GM18526 (cell line): Measurements from ENCODE around the gene CCNY.

Experiments used
- POLR2A ChIP-seq: IDR thresholded peaks from 3 replicates; pipeline ENCODE4 v1.6.1; 2011; ENCODE audit not compliant: insufficient read length; ENCODE audit errors: extremely low read depth

CCNY gene

DNA sequence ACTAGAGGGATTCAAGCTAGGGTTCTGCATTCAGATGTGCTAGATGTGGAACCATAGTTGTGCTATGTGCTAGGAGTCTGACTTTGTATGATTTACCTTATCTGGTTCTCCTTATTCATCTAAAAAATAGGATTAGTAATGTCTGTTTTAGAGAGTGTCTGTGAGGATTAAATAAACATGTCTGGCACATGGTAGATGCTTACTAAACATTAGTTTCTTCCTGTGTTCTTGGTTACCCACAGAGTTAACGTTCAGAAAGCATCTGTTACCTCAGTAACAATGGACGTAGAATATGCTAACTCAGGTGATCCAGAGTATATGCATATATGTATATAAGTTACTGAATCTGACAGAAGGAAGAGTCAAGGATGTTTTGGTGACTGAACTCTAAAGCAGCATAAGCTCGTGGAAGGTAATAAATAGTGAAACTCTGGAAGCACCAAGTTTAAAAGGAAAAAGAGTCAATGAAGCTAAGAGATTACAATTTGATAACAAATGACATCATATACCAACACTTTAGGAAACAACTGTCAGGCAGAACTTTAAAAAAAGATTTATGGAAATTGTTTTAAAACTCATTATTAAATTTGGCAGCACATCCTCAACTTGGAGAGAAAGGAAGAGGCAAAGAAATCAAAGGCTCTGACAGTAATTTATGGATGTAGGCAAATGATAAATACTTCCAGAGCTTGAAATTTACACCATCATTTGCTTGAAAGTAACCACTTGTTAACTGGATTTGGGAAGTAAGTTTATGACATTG lies 127.0 kb downstream of the CCNY start:
- TF ChIP-seq POLR2A = no peak

DNA sequence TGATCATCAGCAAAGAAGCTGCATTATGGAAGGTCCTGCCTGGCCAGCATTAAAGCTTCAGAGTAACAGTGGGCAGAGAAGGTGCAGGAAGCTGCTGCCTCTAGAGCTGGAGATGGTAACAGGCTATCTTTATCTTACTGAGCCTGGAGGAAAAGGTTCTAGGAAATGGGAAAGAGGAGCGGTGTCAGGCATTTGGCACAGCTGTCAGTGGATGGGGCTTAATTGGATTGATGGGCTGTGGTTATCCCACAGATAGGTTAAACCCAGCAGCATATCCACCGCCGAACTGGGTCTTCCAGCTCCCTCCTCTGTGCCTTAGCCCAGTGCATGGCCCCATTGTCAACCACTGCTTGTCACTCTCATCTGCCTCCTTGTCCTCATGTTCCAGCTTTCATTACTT lies 127.6 kb downstream of the CCNY start:
- TF ChIP-seq POLR2A = no peak

DNA sequence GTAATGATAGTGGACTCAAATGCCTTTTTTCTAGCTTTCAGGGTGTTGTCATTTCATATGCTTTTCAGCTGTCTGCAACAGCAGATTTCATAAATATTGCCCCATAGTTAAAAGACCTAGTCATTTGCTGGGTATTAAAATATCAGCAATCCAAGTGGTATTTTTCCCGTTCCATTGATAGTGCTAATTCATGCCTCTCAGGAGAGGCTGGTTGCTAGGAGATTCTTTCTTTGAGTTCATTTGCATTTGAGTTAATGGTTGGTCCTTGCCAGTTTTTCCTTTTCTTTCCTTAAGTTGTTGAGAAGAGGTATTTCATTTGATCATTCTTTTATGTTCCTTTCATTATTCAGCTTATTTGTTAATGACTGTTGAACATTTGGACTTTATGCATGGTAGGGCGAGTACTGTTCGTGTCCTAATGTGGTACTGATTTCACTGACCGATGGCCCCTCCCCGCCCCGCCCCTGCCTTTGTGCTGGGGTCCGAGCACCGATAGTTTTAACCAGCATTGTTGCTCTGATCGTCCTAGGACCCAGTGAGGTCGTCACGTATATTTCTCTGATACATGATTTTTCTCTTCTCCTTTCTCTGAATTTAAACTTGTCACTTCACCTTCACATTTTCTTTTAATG lies 128.6 kb downstream of the CCNY start:
- TF ChIP-seq POLR2A = no peak

DNA sequence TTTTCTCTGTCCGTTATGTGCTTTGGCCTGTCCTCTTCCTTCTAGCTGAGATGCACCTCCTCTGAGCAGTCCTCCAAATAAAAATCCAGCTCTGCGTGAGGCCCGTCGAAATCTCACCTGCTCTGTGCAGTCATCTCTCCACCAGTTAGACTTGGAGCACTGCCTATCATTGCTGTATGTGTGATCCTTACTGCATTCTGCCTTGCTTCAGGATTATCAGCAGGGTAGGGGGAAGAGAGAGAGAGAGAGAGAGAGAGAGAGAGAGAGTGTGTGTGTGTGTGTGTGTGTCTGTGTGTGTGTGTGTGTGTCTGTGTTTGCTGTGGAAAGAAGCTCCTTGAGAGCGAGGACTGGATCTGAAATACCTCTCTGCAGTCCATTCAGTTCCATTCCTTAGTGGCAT lies 129.4 kb downstream of the CCNY start:
- TF ChIP-seq POLR2A = no peak

DNA sequence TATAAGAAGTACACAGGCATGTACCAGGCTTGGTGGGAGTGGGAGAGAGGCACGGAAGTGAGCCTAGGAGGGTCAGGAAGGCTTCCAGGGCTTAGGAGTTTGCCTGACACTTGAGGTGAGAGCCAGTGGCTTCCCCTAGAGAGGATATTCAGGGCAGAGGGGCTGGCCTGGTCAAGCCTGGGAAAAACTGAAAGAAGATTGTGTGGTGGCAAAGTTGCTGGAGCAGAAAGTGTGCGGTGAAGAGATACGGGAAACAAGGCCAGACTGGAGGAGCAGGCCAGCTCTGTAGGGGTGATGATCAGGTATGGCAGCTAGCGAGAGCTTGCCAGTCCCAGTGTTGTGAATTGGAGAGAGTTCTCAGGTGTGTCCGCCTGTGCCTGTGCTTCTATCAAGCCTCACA lies 129.9 kb downstream of the CCNY start:
- no peak for TF ChIP-seq POLR2A

DNA sequence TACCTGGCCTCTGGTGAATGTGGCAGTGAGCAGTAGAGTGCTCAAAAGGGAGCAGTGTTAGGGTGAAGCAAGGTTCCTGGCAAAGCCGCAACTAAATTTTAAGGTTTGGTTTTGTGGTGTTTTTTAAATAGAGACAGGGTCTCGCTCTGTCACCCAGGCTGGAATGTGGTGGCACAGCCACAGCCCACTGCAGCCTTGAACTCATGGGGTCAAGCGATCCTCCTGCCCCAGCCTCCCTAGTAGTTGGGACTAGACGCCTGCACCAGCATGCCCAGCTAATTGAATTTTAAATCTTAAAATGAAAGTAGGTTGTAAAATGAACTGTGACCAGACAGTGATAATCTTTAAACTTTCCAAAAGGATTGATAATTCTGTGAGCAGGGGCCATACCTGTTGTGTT lies 130.4 kb downstream of the CCNY start:
- no peak for TF ChIP-seq POLR2A

DNA sequence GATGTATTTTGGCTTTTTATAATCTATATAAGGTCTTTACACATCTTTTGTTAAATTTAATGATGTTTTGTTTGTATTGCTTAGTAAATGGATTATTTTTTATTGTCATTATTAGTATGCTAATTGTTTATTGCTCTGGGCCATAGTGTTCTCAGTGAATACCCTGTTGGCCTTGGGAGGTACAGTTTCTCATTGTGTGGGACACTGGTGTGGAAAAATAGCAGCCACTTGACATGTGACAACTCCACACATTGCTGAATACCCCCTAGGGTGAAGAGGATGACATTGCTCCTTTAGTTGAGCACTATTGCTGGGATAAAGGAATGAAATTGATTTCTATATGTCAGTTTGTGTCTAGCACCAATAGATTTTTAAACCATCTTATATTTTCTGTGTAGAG lies 130.9 kb downstream of the CCNY start:
- TF ChIP-seq POLR2A = no peak

DNA sequence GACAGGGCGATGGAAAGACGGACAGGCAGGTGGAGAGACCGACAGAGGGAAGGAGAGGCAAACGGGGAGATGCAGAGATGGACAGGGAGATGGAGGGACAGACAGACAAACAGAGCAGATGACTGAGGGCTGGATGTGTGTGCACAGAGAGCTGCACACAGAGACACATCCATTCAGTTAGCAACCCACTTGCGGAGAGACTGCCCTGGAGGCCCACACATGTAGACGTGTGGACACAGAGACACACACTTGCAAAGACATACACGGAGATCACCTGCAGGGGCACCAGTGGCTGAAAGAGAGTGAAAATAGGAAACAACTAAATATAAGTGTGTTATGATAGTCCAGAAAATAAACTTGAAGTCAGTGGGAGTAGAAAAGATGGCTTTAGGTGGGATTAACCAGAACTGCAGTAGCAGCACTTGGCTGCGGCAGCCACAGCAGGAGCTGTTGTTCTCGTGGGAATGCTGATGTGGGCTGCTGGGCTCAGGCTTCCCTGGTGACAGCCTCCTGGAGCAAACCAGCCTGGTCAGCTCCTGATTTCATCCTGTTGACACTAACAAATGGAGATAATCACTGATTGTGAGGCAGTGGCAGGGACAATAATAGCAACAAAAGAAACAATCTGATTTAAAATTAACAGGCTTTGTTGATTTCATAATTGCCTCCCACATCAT lies 134.1 kb downstream of the CCNY start:
- no peak for TF ChIP-seq POLR2A

DNA sequence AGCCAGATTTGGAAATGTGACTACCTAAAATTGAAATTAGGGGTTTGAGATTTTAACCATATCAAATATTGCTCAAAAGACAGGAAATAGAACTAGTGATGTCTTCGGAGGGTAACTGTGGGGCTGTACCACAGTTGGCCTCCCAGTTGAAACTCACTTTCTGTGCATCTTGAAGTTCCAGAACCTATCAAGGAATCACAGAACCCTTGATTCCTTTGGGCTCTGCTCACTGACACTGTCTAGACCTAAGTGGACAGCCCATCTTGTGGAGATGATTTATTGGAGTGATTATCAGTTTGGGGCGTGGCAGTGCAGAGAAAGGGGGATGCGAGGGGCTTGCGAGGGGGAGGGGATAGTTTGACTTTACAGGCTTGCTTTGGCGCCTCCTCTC lies 134.6 kb downstream of the CCNY start:
- TF ChIP-seq POLR2A = no peak

DNA sequence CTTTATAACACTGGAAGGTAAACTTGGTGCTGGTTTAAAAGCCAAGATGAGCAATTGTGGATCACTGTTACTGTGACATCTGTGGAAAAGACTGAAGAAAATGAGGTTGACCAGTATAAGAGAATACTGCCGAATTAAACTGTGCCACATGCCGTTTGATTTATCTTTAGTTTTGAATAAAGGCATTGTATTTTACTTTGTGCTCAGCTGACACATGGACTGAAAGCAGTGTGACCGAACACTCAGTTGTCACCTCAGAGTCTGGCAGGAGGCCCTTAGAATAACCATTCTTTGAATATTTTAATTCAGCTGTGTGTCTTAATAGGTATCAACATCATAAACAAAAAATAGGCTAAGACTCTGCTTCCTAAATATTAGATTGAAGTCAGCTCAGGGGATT lies 135.1 kb downstream of the CCNY start:
- no peak for TF ChIP-seq POLR2A

DNA sequence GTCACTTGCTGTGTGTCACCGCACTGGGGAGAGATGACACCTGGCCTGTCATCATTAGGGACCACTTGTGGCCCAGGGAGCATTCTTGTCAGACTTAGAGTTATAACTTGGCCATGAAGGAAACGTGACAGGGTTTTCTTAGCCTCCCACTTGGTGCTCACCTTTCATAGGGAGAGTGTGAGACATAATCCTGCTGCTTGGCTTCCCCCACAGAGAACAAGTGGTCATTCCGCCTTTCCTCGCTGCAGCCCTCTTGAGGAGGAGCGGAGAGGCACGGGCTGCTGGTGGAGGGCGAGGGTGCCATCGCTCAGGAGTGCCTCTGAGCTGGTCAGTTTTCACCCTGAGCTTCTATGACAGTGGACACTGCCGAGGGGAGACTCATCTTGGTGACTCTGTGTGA lies 143.8 kb downstream of the CCNY start:
- TF ChIP-seq POLR2A = no peak

DNA sequence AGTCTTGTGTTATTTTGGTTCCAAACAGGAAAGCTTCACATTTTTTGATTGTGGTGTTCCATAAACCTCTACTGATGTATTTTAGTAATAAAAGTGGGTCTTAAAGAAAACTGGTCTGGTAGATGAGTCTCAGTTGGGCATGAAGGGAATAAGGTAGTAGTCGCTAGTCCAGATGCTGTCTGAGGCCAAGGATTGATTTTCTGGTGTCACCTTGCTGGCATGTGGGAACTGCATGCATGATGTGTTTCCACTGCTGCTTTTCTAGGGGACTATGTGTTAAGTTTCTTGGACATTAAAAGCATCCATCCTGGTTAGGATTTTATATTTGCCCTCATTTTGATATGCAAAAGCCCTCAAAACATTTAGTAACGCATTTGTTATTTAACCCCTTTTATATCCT lies 145.1 kb downstream of the CCNY start:
- no peak for TF ChIP-seq POLR2A

DNA sequence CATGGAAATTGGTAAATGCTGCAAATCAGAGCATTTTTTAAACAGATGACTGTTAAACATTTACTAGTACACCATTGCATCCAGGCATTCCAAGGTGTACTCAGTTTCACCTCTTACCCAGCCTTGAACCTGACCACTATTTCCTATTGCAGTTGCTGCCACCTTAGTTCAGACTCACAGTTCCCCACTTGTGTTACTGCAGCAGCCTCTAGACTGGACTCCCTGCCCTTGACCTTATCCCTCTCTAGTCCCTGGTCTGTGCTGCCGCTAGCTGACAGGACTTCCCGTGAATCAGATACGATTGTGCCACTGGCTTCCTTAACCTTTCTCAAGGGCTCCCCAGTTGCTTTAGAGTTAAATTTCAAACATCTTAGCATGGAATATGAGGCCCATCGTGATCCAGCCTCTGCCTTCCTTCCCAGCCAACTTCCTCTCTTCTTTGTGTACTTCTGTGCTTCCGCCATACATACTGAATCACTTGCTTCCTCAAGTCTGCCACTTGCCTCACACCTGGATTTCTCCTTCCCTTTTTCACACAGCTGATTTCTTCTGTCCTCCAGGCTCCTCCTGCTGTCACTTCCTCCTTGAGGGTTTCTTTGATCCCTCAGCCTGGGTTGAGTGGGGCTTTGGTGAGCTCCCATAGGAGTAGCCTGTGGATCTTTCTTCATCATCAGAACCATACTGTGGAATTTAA lies 150.1 kb downstream of the CCNY start:
- TF ChIP-seq POLR2A = no peak

DNA sequence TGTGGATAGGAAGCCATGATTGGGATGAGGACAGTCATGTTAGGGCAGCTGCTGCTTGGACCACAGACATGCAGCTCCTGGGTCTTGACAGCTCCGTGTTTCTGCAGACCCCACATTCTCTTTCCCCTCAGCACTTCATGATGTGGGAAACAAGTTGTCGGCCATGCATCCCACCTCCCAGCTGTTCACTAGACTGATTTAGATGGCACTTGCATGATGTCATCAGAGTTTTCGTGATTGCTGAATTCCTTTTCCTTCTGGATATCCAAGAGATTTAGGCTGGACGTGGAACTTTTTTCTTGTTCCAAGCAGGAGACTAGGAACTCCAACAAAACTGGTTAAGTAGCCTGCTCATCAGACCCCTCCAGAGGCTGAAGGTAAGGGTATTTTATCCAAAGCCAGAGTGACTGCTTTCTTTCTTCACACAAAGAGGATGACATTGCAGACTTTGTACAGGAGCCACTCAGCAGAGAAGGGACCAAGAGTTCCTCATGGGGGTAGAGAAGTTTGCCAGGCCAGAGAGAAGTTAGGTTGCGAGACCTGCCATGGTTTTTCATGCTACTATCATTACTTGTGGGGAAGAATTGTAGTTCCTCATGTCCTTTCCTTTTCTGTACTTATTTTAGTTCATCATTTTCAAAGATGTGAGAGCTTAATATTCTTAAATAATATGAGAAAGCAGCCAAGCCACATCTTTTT lies 151.2 kb downstream of the CCNY start:
- no peak for TF ChIP-seq POLR2A

DNA sequence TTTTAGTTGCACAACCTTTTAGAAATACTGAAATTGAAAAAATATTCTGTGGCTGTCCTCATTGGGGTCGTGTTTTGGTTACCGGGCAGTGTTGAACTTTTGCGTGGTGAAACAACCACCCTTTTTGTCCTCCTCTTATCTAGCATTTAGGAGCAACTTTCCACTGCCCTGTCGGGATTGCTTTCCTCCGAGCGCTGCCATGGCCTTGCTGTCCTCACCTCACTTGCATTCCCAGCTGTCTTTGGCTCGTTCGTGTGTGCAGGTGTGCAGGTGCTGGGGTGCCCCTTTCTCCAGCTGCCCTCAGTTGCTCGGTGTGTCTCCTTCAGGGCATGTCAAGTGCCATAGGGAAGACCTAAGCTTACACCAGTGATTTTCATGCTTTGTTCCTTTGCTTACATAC lies 151.9 kb downstream of the CCNY start:
- no peak for TF ChIP-seq POLR2A
